ENCODE data around the gene P2RY6. TPM values are rescaled to one million over a fixed set of nuclear protein-coding genes. Genes with fewer than 3 reads are reported as not detected.

Gene P2RY6, protein sequence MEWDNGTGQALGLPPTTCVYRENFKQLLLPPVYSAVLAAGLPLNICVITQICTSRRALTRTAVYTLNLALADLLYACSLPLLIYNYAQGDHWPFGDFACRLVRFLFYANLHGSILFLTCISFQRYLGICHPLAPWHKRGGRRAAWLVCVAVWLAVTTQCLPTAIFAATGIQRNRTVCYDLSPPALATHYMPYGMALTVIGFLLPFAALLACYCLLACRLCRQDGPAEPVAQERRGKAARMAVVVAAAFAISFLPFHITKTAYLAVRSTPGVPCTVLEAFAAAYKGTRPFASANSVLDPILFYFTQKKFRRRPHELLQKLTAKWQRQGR
- 10 to 100 TPM in 1 of 2 donors, 1 to 10 TPM in 1; 7.7 to 13.4 TPM for total RNA-seq

GRCh38 chr11:73271936-73272679 is at the start of gene P2RY6:
Gene P2RY6, plus strand, starts transcription at chr11:73272338. Its CDS starts 24,181 bp downstream, at chr11:73296519.
- H3K9me3 ChIP-seq = no peaks in the 10 kb centered on the region
- no peak for TF ChIP-seq CTCF (IDR thresholded peaks at IDR 0.05)
- ATAC-seq (ENCODE audit: insufficient number of reproducible peaks, low FRiP score, low read depth) (no peak), DNase-seq (ENCODE audit: low spot score) (no peak)
- H3K4me3 ChIP-seq = peak within 1 kb of the TSS; percentile 15
- H3K27ac ChIP-seq = no peak within 1 kb of the TSS
- no peaks in the 10 kb centered on the region for H3K27me3 ChIP-seq (replicated peaks; ENCODE audit: insufficient read depth)
- H3K36me3 ChIP-seq = no peaks in the 10 kb centered on the region
- peaks cover 0 to 4% of the 10 kb centered on the region in 2 donors for H3K4me1 ChIP-seq (ENCODE audit: control insufficient read depth in 1 of 2, low read depth in 2 of 2)

GRCh38 chr11:73223998-73224730 is 48.0 kb upstream of the P2RY6 start:
- H3K27ac ChIP-seq = no peak overlapping the region
- no peak for TF ChIP-seq CTCF (IDR thresholded peaks at IDR 0.05)
- H3K4me1 ChIP-seq (ENCODE audit: control insufficient read depth in 1 of 2, low read depth in 2 of 2) = no peaks in the 10 kb centered on the region
- no peaks in the 10 kb centered on the region for H3K27me3 ChIP-seq (replicated peaks; ENCODE audit: insufficient read depth)
- no peak for DNase-seq (ENCODE audit: low spot score)
- H3K36me3 ChIP-seq = no peaks in the 10 kb centered on the region
- ATAC-seq (ENCODE audit: insufficient number of reproducible peaks, low FRiP score, low read depth) = no peak
- H3K4me3 ChIP-seq = no peak overlapping the region
- H3K9me3 ChIP-seq = no peaks in the 10 kb centered on the region

- no peak for DNase-seq (ENCODE audit: low spot score)
- Histone ChIP-seq H3K36me3 (no peaks in the 10 kb centered on the region), H3K4me3 (no peak overlapping the region), H3K4me1 (ENCODE audit: control insufficient read depth in 1 of 2, low read depth in 2 of 2) (no peaks in the 10 kb centered on the region), H3K9me3 (no peaks in the 10 kb centered on the region), H3K27ac (no peak overlapping the region), H3K27me3 (replicated peaks; ENCODE audit: insufficient read depth) (no peaks in the 10 kb centered on the region)
- ATAC-seq (ENCODE audit: insufficient number of reproducible peaks, low FRiP score, low read depth) = no peak
- TF ChIP-seq CTCF (IDR thresholded peaks at IDR 0.05) = no peak
Measured at GRCh38 chr11:73225001-73225686, 47.0 kb upstream of the P2RY6 start.

- no peaks in the 10 kb centered on the region for H3K9me3 ChIP-seq
- no peaks in the 10 kb centered on the region for H3K4me1 ChIP-seq (ENCODE audit: control insufficient read depth in 1 of 2, low read depth in 2 of 2)
- no peak overlapping the region for H3K27ac ChIP-seq
- no peaks in the 10 kb centered on the region for H3K27me3 ChIP-seq (replicated peaks; ENCODE audit: insufficient read depth)
- no peak overlapping the region for H3K4me3 ChIP-seq
- TF ChIP-seq CTCF (IDR thresholded peaks at IDR 0.05) = no peak
- no peak for ATAC-seq (ENCODE audit: insufficient number of reproducible peaks, low FRiP score, low read depth)
- no peaks in the 10 kb centered on the region for H3K36me3 ChIP-seq
- no peak for DNase-seq (ENCODE audit: low spot score)
Measured at GRCh38 chr11:73225851-73226250, 46.3 kb upstream of the P2RY6 start.
